Stimulated activated effector memory CD8-positive, alpha-beta T cell treated with anti-CD3 and anti-CD28 coated beads, Interleukin-12 subunit alpha, Interleukin-12 subunit beta, amount 100 ng/mL, for 72 hours (primary cell): Measurements from ENCODE around the gene TMEM38B.
"Not testable (repeated sequence)": the region's sequence is repeated elsewhere in the genome, so short reads cannot be mapped to it uniquely, and the experiment has no call there.

Experiments used
- ATAC-seq: fragments of 150-1000 bp; cut with Tn5 transposase; 2 replicates; pipeline ENCODE4 v1.10.0; 2021
- DNase-seq, 2 donors: peaks; one replicate each; pipeline ENCODE4 v3.0.0; 2021 to 2022; ENCODE audit warnings: low spot score in 2 of 2
- H3K27ac Mint-ChIP-seq: one replicate; pipeline ENCODE4 v1.8.0; 2022; ENCODE audit warnings: mild to moderate bottlenecking, mixed read lengths
- H3K36me3 Mint-ChIP-seq: one replicate; pipeline ENCODE4 v1.8.0; 2022; ENCODE audit warnings: mild to moderate bottlenecking, mixed read lengths
- H3K4me1 Mint-ChIP-seq: one replicate; pipeline ENCODE4 v1.8.0; 2022; ENCODE audit warnings: mixed read lengths
- H3K4me3 Mint-ChIP-seq: one replicate; pipeline ENCODE4 v1.8.0; 2022; ENCODE audit warnings: mild to moderate bottlenecking, mixed read lengths
- H3K9me3 Mint-ChIP-seq: one replicate; pipeline ENCODE4 v1.8.0; 2022; ENCODE audit warnings: mixed read lengths

Gene TMEM38B

GRCh38 chr9:105701145-105701544 is 6.8 kb downstream of the TMEM38B start:
- no peaks in the 10 kb centered on the region for H3K9me3 Mint-ChIP-seq
- peaks cover 4% of the 10 kb centered on the region for H3K36me3 Mint-ChIP-seq
- ATAC-seq = no peak
- no peaks in the 10 kb centered on the region for H3K4me1 Mint-ChIP-seq
- no peak overlapping the region for H3K27ac Mint-ChIP-seq
- DNase-seq = no peak
- no peak overlapping the region for H3K4me3 Mint-ChIP-seq

- Mint-ChIP-seq H3K27ac (no peak overlapping the region), H3K4me3 (no peak overlapping the region), H3K36me3 (peaks cover 7% of the 10 kb centered on the region), H3K9me3 (no peaks in the 10 kb centered on the region), H3K4me1 (no peaks in the 10 kb centered on the region)
- ATAC-seq = no peak
- no peak for DNase-seq
Observed at GRCh38 chr9:105702207-105702606, 7.9 kb downstream of the TMEM38B start.

DNA sequence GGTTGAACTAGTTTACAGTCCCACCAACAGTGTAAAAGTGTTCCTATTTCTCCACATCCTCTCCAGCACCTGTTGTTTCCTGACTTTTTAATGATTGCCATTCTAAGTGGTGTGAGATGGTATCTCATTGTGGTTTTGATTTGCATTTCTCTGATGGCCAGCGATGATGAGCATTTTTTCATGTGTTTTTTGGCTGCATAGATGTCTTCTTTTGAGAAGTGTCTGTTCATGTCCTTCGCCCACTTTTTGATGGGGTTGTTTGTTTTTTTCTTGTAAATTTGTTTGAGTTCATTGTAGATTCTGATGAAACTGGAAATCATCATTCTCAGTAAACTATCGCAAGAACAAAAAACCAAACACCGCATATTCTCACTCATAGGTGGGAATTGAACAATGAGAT is 9.3 kb downstream of the TMEM38B start:
- not testable (repeated sequence) for H3K36me3 Mint-ChIP-seq, DNase-seq, ATAC-seq, H3K4me3 Mint-ChIP-seq, H3K4me1 Mint-ChIP-seq, H3K27ac Mint-ChIP-seq, H3K9me3 Mint-ChIP-seq

DNA sequence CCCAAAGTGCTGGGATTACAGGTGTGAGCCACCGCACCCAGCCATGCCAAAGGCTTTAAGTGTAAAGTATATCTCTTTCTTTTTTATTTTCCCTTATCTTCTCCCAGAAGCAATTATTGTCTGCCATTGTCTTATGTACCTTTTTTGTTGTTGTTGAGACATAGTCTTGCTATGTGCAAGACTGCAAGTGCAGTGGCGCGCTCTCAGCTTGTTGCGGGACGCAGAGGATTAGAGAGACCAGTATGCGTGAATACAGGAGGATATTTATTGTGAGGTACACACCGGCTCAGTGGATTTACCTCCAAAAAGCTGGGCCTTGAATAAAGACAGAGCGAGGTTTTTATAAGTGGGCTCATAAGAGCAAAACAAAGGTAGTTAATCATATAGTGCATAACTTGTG is 11.8 kb downstream of the TMEM38B start:
- Mint-ChIP-seq H3K27ac (no peak overlapping the region), H3K4me3 (no peak overlapping the region), H3K9me3 (no peaks in the 10 kb centered on the region), H3K4me1 (no peaks in the 10 kb centered on the region), H3K36me3 (peaks cover 7% of the 10 kb centered on the region)
- DNase-seq (no peak), ATAC-seq (no peak)

- ATAC-seq (no peak), DNase-seq (no peak)
- no peaks in the 10 kb centered on the region for H3K9me3 Mint-ChIP-seq
- H3K4me1 Mint-ChIP-seq = no peaks in the 10 kb centered on the region
- H3K36me3 Mint-ChIP-seq = peaks cover 7% of the 10 kb centered on the region
- H3K4me3 Mint-ChIP-seq = no peak overlapping the region
- H3K27ac Mint-ChIP-seq = no peak overlapping the region
Observed at GRCh38 chr9:105708405-105708804, 14.1 kb downstream of the TMEM38B start.

DNA sequence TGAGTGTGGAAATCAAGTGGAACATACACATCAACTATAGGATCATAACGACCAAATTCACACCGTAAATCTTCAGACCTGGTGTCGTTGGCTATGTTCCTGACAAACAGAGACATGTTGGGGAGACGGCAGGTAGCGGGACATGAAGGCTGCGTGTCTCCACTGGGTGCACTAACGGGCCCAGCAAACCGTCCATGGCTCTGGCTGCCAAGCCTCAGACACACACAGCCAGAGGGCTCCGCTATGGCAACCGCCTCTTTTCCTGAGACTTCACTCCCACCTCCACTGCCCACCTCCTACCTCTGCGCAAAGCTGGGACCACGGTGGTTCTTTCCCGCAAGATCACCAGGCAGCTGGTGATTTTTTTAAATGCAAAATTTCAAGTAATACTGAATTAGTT is 16.3 kb downstream of the TMEM38B start:
- ATAC-seq (no peak), DNase-seq (no peak)
- no peak overlapping the region for H3K27ac Mint-ChIP-seq
- no peaks in the 10 kb centered on the region for H3K9me3 Mint-ChIP-seq
- no peak overlapping the region for H3K4me3 Mint-ChIP-seq
- peaks cover 7% of the 10 kb centered on the region for H3K36me3 Mint-ChIP-seq
- no peaks in the 10 kb centered on the region for H3K4me1 Mint-ChIP-seq

DNA sequence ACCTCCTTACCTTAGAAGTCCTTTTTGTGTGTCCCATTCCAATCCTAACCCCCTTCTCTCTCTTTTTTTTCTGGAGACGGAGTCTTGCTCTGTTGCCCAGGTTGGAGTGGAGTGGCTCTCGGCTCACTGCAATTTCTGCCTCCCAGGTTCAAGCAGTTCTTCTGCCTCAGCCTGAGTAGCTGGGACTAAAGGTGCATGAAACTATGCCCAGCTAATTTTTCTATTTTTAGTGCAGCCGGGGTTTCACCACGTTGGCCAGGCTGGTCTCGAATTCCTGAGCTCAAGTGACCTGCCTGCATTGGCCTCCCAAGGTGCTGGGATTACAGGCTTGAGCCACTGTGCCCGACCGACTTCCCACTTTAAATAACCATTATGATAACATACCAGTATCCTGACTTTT is 17.5 kb downstream of the TMEM38B start:
- Mint-ChIP-seq H3K27ac (no peak overlapping the region), H3K4me3 (no peak overlapping the region), H3K4me1 (no peaks in the 10 kb centered on the region), H3K9me3 (no peaks in the 10 kb centered on the region), H3K36me3 (no peaks in the 10 kb centered on the region)
- DNase-seq (no peak), ATAC-seq (no peak)

- Mint-ChIP-seq H3K4me3 (no peak overlapping the region), H3K9me3 (no peaks in the 10 kb centered on the region), H3K36me3 (no peaks in the 10 kb centered on the region), H3K4me1 (no peaks in the 10 kb centered on the region), H3K27ac (no peak overlapping the region)
- no peak for ATAC-seq
- DNase-seq = no peak
Observed at GRCh38 chr9:105712297-105712696, 18.0 kb downstream of the TMEM38B start.

GRCh38 chr9:105712773-105713172 is 18.4 kb downstream of the TMEM38B start:
- Mint-ChIP-seq H3K4me1 (no peaks in the 10 kb centered on the region), H3K9me3 (no peaks in the 10 kb centered on the region), H3K27ac (no peak overlapping the region), H3K36me3 (no peaks in the 10 kb centered on the region), H3K4me3 (no peak overlapping the region)
- no peak for ATAC-seq
- DNase-seq = no peak

DNA sequence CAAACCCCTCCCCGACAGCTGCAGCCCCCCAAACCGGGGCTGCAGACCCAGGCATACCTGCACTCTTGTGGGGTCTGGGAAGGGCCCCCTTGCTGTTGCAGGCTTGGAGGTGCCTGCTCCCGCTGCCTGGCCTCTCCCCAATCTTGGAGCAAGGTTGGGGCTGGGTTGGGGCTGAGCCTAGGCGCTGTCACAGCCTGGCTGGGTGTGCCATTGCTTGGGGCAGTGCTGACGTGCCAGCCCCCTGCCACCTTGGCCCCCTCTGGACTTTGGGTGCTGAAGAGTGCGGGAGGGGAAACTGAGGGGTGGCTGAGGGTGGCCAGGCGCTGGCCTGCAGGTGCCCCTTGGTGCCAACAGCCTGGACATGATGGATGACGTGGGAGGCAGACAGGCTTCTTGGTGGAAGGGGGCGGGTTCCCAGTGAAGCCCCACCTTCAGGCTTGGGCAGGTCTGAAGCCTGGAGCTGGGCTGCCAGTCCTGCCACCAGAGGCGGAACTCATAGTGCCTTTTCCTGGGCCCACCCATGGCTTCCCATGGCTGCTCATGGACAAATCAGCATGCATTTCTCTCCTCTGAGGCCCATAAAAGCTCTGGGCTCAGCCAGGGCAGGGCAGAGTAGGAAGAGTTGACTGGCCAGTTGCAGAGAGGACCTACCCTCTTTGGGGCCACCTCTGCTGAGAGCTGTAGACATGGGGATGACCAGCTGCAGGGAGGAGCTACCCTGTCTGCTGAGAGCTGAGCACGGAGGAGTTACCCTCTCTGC is 19.1 kb downstream of the TMEM38B start:
- Mint-ChIP-seq H3K27ac (no peak overlapping the region), H3K4me3 (no peak overlapping the region), H3K4me1 (no peaks in the 10 kb centered on the region), H3K36me3 (no peaks in the 10 kb centered on the region), H3K9me3 (no peaks in the 10 kb centered on the region)
- ATAC-seq (no peak), DNase-seq (no peak)

- Mint-ChIP-seq H3K4me1 (no peaks in the 10 kb centered on the region), H3K4me3 (no peak overlapping the region), H3K9me3 (no peaks in the 10 kb centered on the region), H3K27ac (no peak overlapping the region), H3K36me3 (no peaks in the 10 kb centered on the region)
- ATAC-seq (no peak), DNase-seq (no peak)
Observed at GRCh38 chr9:105714020-105714331, 19.6 kb downstream of the TMEM38B start.

- H3K36me3 Mint-ChIP-seq = no peaks in the 10 kb centered on the region
- H3K4me1 Mint-ChIP-seq = no peaks in the 10 kb centered on the region
- DNase-seq = no peak
- no peak overlapping the region for H3K27ac Mint-ChIP-seq
- ATAC-seq = no peak
- H3K9me3 Mint-ChIP-seq = no peaks in the 10 kb centered on the region
- H3K4me3 Mint-ChIP-seq = no peak overlapping the region
Observed at GRCh38 chr9:105716146-105716545, 21.8 kb downstream of the TMEM38B start.

- H3K4me1 Mint-ChIP-seq = no peaks in the 10 kb centered on the region
- no peaks in the 10 kb centered on the region for H3K36me3 Mint-ChIP-seq
- DNase-seq (no peak), ATAC-seq (no peak)
- H3K9me3 Mint-ChIP-seq = no peaks in the 10 kb centered on the region
- no peak overlapping the region for H3K4me3 Mint-ChIP-seq
- no peak overlapping the region for H3K27ac Mint-ChIP-seq
Observed at GRCh38 chr9:105722099-105722498, 27.8 kb downstream of the TMEM38B start.

DNA sequence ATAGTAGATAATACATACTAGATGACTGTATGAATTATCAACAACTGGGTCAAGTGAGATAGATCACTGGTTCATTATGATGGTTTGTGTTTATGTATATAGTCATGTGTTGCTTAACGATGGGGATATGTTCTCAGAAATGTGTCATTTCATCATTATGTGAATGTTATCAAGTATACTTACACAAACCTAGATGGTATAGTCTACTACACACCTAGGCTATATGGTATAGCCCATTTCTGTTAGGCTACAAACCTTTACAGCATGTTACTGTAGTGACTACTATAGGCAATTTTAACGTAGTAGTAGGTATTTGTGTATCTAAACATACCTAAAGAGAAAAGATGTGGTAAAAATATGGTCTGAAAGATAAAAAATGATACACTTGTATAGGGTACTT is 31.0 kb downstream of the TMEM38B start:
- Mint-ChIP-seq H3K4me3 (no peak overlapping the region), H3K9me3 (no peaks in the 10 kb centered on the region), H3K4me1 (no peaks in the 10 kb centered on the region), H3K27ac (no peak overlapping the region), H3K36me3 (no peaks in the 10 kb centered on the region)
- no peak for DNase-seq
- ATAC-seq = no peak

DNA sequence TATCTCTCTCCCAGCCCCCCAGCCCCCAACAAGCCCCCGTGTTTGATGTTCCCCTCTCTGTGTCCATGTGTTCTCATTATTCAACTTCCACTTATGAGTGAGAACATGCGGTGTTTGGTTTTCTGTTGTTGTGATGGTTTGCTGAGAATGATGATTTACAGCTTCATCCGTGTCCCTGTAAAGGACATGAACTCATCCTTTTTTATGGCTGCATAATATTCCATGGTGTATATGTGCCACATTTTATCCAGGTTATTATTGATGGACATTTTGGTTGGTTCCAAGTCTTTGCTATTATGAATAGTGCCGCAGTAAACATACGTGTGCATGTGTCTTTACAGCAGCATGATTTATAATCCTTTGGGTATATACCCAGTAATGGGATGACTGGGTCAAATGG is 33.9 kb downstream of the TMEM38B start:
- not testable (repeated sequence) for H3K4me3 Mint-ChIP-seq, H3K4me1 Mint-ChIP-seq, DNase-seq, H3K36me3 Mint-ChIP-seq, ATAC-seq, H3K9me3 Mint-ChIP-seq, H3K27ac Mint-ChIP-seq

GRCh38 chr9:105731420-105731819 is 37.1 kb downstream of the TMEM38B start:
- not testable (repeated sequence) for ATAC-seq, H3K27ac Mint-ChIP-seq, DNase-seq, H3K36me3 Mint-ChIP-seq, H3K4me3 Mint-ChIP-seq, H3K4me1 Mint-ChIP-seq
- H3K9me3 Mint-ChIP-seq = peaks cover 27% of the 10 kb centered on the region

DNA sequence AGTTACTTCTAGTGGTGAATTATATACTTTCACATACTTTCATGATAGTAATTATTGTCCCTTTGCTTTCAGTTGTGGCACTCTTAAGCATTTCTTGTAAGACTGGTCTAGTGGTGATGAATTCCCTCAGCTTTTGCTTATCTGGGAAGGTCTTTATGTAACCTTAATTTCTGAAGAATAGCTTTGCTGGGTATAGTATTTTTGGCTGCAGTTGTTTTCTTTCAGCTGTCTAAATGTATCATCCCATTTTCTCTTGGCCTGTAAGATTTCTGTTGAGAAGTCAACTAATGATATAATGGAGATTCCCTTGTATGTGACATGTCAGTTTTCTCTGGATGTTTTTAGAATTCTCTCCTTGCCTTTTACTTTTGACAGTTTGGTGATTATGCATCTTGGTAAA is 41.0 kb downstream of the TMEM38B start:
- Mint-ChIP-seq H3K4me1 (no peaks in the 10 kb centered on the region), H3K27ac (no peak overlapping the region), H3K4me3 (no peak overlapping the region), H3K36me3 (no peaks in the 10 kb centered on the region), H3K9me3 (peaks cover 29% of the 10 kb centered on the region)
- DNase-seq (no peak), ATAC-seq (no peak)
